22Rv1 (cell line): ENCODE measurements around the gene ELMOD1.
"Not testable (repeated sequence)": the region's sequence is repeated elsewhere in the genome, so short reads cannot be mapped to it uniquely, and the experiment has no call there.

Source experiments
- ZFX ChIP-seq: fragments of 450-650 bp; IDR thresholded peaks from 2 replicates; pipeline ENCODE4 v1.6.1; 2017; ENCODE audit warnings: antibody characterized with exemption, borderline replicate concordance
- TF ChIP-seq, protein P1 (sequence below): fragments of 450-650 bp; IDR thresholded peaks from 2 replicates; pipeline ENCODE4 v1.5.1; 2017; ENCODE audit warnings: mild to moderate bottlenecking

DNA sequence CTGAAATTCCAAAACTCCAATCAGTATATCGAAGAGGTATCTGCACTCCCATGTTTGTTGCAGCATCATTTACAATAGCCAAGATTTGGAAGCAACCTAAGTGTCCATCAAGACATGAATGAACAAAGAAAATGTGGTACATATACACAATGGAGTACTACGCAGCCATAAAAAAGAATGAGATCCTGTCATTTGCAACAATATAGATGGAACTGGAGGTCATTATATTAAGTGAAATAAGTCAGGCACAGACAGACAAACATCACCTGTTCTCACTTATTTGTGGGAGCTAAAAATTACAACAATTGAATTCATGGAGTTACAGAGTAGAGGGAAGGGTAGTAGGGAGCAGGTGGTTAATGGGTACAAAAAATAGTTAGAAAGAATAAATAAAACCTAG is 11.8 kb upstream of the ELMOD1 start:
- TF ChIP-seq, protein P1, sequence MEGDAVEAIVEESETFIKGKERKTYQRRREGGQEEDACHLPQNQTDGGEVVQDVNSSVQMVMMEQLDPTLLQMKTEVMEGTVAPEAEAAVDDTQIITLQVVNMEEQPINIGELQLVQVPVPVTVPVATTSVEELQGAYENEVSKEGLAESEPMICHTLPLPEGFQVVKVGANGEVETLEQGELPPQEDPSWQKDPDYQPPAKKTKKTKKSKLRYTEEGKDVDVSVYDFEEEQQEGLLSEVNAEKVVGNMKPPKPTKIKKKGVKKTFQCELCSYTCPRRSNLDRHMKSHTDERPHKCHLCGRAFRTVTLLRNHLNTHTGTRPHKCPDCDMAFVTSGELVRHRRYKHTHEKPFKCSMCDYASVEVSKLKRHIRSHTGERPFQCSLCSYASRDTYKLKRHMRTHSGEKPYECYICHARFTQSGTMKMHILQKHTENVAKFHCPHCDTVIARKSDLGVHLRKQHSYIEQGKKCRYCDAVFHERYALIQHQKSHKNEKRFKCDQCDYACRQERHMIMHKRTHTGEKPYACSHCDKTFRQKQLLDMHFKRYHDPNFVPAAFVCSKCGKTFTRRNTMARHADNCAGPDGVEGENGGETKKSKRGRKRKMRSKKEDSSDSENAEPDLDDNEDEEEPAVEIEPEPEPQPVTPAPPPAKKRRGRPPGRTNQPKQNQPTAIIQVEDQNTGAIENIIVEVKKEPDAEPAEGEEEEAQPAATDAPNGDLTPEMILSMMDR: not testable (repeated sequence)
- not testable (repeated sequence) for TF ChIP-seq ZFX
